H1 (cell line): ENCODE results near the gene BRD8. TPM values are rescaled to one million over a fixed set of nuclear protein-coding genes. Genes with fewer than 3 reads are reported as not detected.

Experiments
- CTCF ChIA-PET: fragments of 300-600 bp; sonication (Branson Sonifier 250); formaldehyde crosslinking; loops from one replicate; lab custom pipeline; 2021; ENCODE audit not compliant: partially characterized antibody; lab: Charles Lee
- POLR2A ChIA-PET: fragments of 300-600 bp; sonication (Branson Sonifier 250); formaldehyde crosslinking; loops from one replicate; lab custom pipeline; 2021; ENCODE audit warnings: inconsistent platforms; ENCODE audit not compliant: partially characterized antibody; lab: Charles Lee
- DNase-seq, 2 experiments: peaks; one replicate each; pipeline versions ENCODE4 v3.0.0 to v3.0.0-alpha.2; 2010 to 2022; ENCODE audit warnings: low spot score in 2 of 2, low read depth in 1 of 2, mixed read lengths in 1 of 2
- FAIRE-seq: peaks from 2 replicates; lab custom pipeline; 2011; peaks lifted over from hg19 to GRCh38; lab: Jason Lieb, UNC
- H2AFZ ChIP-seq: 2 replicates; pipeline ENCODE4 v1.8.1; 2012; ENCODE audit warnings: low read length, inconsistent platforms
- H2AK5ac ChIP-seq: 2 replicates; pipeline ENCODE4 v1.6.1; 2013; ENCODE audit warnings: low read depth, low read length
- H2BK120ac ChIP-seq: replicated peaks from 2 replicates; pipeline ENCODE3; 2013; ENCODE audit warnings: low read depth, low read length, inconsistent platforms
- H2BK12ac ChIP-seq: 2 replicates; pipeline ENCODE4 v1.6.1; 2013; ENCODE audit warnings: low read depth, low read length
- H2BK15ac ChIP-seq: 2 replicates; pipeline ENCODE4 v1.6.1; 2013; ENCODE audit warnings: low read length
- H2BK20ac ChIP-seq: 2 replicates; pipeline ENCODE4 v1.6.1; 2013; ENCODE audit warnings: low read length
- H2BK5ac ChIP-seq: 2 replicates; pipeline ENCODE4 v1.6.1; 2013; ENCODE audit warnings: low read depth, low read length
- H3K14ac ChIP-seq: 2 replicates; pipeline ENCODE4 v1.6.1; 2013; ENCODE audit warnings: inconsistent platforms; ENCODE audit not compliant: insufficient read length
- H3K18ac ChIP-seq: 2 replicates; pipeline ENCODE4 v1.6.1; 2013; ENCODE audit warnings: low read length; ENCODE audit errors: extremely low read depth
- H3K23ac ChIP-seq: 2 replicates; pipeline ENCODE4 v1.6.1; 2013; ENCODE audit warnings: inconsistent platforms; ENCODE audit not compliant: insufficient read length
- H3K23me2 ChIP-seq: 2 replicates; pipeline ENCODE4 v1.6.1; 2013; ENCODE audit warnings: low read depth, low read length
- H3K27ac ChIP-seq: 2 replicates; pipeline ENCODE4 v1.6.1; 2011; ENCODE audit warnings: low read depth, low read length, inconsistent platforms
- H3K27me3 ChIP-seq, 4 experiments: replicated peaks in 1 of 4; 1 replicate in 1 of 4; 2 replicates in 3 of 4; pipeline versions ENCODE4 v1.6.1 to v1.8.1; 2011 to 2013; ENCODE audit warnings: low read length in 3 of 4, mild to moderate bottlenecking in 3 of 4, inconsistent platforms in 2 of 4, mixed read lengths in 2 of 4, moderate library complexity in 1 of 4; ENCODE audit not compliant: control insufficient read depth in 3 of 4, insufficient read depth in 3 of 4; ENCODE audit errors: extremely low read depth in 1 of 4
- H3K36me3 ChIP-seq, 4 experiments: 2 replicates each; pipeline versions ENCODE4 v1.6.1 to v1.8.1; 2011 to 2013; ENCODE audit warnings: mild to moderate bottlenecking in 4 of 4, low read length in 3 of 4, moderate library complexity in 2 of 4, control low read depth in 1 of 4, inconsistent platforms in 1 of 4; ENCODE audit not compliant: insufficient read depth in 4 of 4, control insufficient read depth in 2 of 4
- H3K4ac ChIP-seq: replicated peaks from 2 replicates; pipeline ENCODE3; 2013; ENCODE audit warnings: low read length, low read depth, mixed read lengths, inconsistent platforms; ENCODE audit not compliant: insufficient read length
- H3K4me1 ChIP-seq, 4 experiments: replicated peaks in 1 of 4; 1 replicate in 1 of 4; 2 replicates in 3 of 4; pipeline versions ENCODE4 v1.6.1 to v1.8.1; 2011 to 2013; ENCODE audit warnings: low read length in 3 of 4, inconsistent platforms in 2 of 4, mixed read lengths in 1 of 4; ENCODE audit not compliant: insufficient read depth in 4 of 4, control insufficient read depth in 3 of 4
- H3K4me2 ChIP-seq, 2 experiments: 2 replicates each; pipeline versions ENCODE4 v1.6.1 to v1.8.1; 2011 to 2013; ENCODE audit warnings: low read depth in 2 of 2, low read length in 2 of 2, control low read depth in 1 of 2, inconsistent platforms in 1 of 2, mild to moderate bottlenecking in 1 of 2; ENCODE audit not compliant: insufficient read depth in 1 of 2
- H3K4me3 ChIP-seq, 4 experiments: fragments of 200-600, 300-600 bp in 1 of 4; sonication (generic), shearing (Covaris generic), sonication (Bioruptor Twin) in 1 of 4; 2 replicates each; pipeline versions ENCODE4 v1.5.1 to v1.8.1; 2011 to 2016; ENCODE audit warnings: low read length in 4 of 4, low read depth in 3 of 4, control low read depth in 2 of 4, inconsistent platforms in 2 of 4, mild to moderate bottlenecking in 2 of 4, mixed read lengths in 1 of 4, moderate library complexity in 1 of 4; ENCODE audit not compliant: insufficient read depth in 2 of 4; ENCODE audit errors: extremely low read depth in 1 of 4
- H3K56ac ChIP-seq: replicated peaks from 2 replicates; pipeline ENCODE3; 2013; ENCODE audit warnings: low read depth, mild to moderate bottlenecking, mixed read lengths, low read length, inconsistent platforms; ENCODE audit not compliant: insufficient read length
- H3K79me1 ChIP-seq: 2 replicates; pipeline ENCODE4 v1.6.1; 2013; ENCODE audit warnings: low read depth, low read length, control low read depth
- H3K79me2 ChIP-seq, 2 experiments: 2 replicates each; pipeline versions ENCODE4 v1.6.1 to v1.8.1; 2012 to 2013; ENCODE audit warnings: low read length in 2 of 2, mild to moderate bottlenecking in 2 of 2, inconsistent platforms in 1 of 2; ENCODE audit not compliant: insufficient read depth in 2 of 2, control insufficient read depth in 1 of 2
- H3K9ac ChIP-seq, 4 experiments: replicated peaks in 1 of 4; 1 replicate in 1 of 4; 2 replicates in 3 of 4; pipeline versions ENCODE4 v1.6.1 to v1.8.1; 2011 to 2013; ENCODE audit warnings: low read depth in 3 of 4, low read length in 3 of 4, control low read depth in 2 of 4, mild to moderate bottlenecking in 2 of 4, moderate library complexity in 2 of 4, inconsistent platforms in 1 of 4; ENCODE audit errors: extremely low read depth in 1 of 4
- H3K9me3 ChIP-seq, 2 experiments: 2 replicates each; pipeline versions ENCODE4 v1.6.1 to v1.8.1; 2012 to 2013; ENCODE audit warnings: mild to moderate bottlenecking in 2 of 2, moderate library complexity in 2 of 2, control low read depth in 1 of 2, inconsistent platforms in 1 of 2, low read depth in 1 of 2, low read length in 1 of 2, mixed read lengths in 1 of 2; ENCODE audit not compliant: insufficient read depth in 2 of 2
- H4K20me1 ChIP-seq, 2 experiments: replicated peaks in 1 of 2; 2 replicates each; pipeline versions ENCODE3 to v1.8.1; 2011 to 2013; ENCODE audit warnings: inconsistent platforms in 2 of 2, low read length in 2 of 2, mild to moderate bottlenecking in 1 of 2; ENCODE audit not compliant: insufficient read depth in 2 of 2, control insufficient read depth in 1 of 2
- H4K5ac ChIP-seq: 2 replicates; pipeline ENCODE4 v1.6.1; 2013; ENCODE audit warnings: low read length, low read depth, mixed read lengths, inconsistent platforms; ENCODE audit not compliant: insufficient read length
- H4K8ac ChIP-seq: 2 replicates; pipeline ENCODE4 v1.8.0; 2013; ENCODE audit warnings: mild to moderate bottlenecking, moderate library complexity, low read length, inconsistent platforms; ENCODE audit not compliant: insufficient read depth; ENCODE audit errors: extremely low read depth
- H4K91ac ChIP-seq: replicated peaks from 2 replicates; pipeline ENCODE3; 2013; ENCODE audit warnings: low read length, mixed read lengths, inconsistent platforms; ENCODE audit not compliant: insufficient read length
- CEBPB ChIP-seq: IDR thresholded peaks from 2 replicates; pipeline ENCODE4 v1.6.1; 2012; ENCODE audit warnings: low read depth, low read length
- CHD1 ChIP-seq: IDR thresholded peaks from 2 replicates; pipeline ENCODE4 v1.6.1; 2012; ENCODE audit warnings: low read depth, low read length, improper control_type of control experiment
- KDM5A ChIP-seq: fragments of 200-600 bp; IDR thresholded peaks from 2 replicates; pipeline ENCODE4 v1.7.1; 2012; ENCODE audit warnings: mild to moderate bottlenecking, low read length, inconsistent platforms, mixed read lengths
- MAX ChIP-seq: IDR thresholded peaks from 2 replicates; pipeline ENCODE4 v1.6.1; 2012; ENCODE audit warnings: inconsistent platforms
- NRF1 ChIP-seq: IDR thresholded peaks from 2 replicates; pipeline ENCODE4 v1.6.1; 2011; ENCODE audit warnings: mild to moderate bottlenecking, low read depth, low read length, improper control_type of control experiment
- RBBP5 ChIP-seq: IDR thresholded peaks from 2 replicates; pipeline ENCODE4 v1.7.1; 2012; ENCODE audit warnings: low read depth, mild to moderate bottlenecking, inconsistent platforms, low read length, moderate library complexity, borderline replicate concordance
- RFX5 ChIP-seq: IDR thresholded peaks from 2 replicates; pipeline ENCODE4 v1.6.1; 2011; ENCODE audit warnings: low read depth, low read length, improper control_type of control experiment, borderline replicate concordance
- RXRA ChIP-seq: IDR thresholded peaks from 2 replicates; pipeline ENCODE4 v1.6.1; 2011; ENCODE audit warnings: low read depth, mild to moderate bottlenecking, low read length, moderate library complexity; ENCODE audit not compliant: insufficient read depth
- SRF ChIP-seq: IDR thresholded peaks from 2 replicates; pipeline ENCODE4 v1.6.1; 2011; ENCODE audit warnings: mild to moderate bottlenecking, low read depth, low read length, moderate library complexity
- USF2 ChIP-seq: IDR thresholded peaks from 2 replicates; pipeline ENCODE4 v1.6.1; 2011; ENCODE audit warnings: low read length, improper control_type of control experiment
- WGBS, 2 experiments: shearing (Covaris generic) in 1 of 2; methylation state at CpG; one replicate each; pipeline versions ENCODE4 v1.1.6 to v1.1.7; 2013 to 2015; ENCODE audit warnings: low lambda C conversion rate in 2 of 2, mixed read lengths in 2 of 2, inconsistent platforms in 1 of 2, low coverage in 1 of 2, missing lambda C conversion rate in 1 of 2; ENCODE audit not compliant: insufficient replicate concordance in 2 of 2, insufficient coverage in 1 of 2, insufficient read length in 1 of 2; ENCODE audit errors: extremely low coverage in 1 of 2, missing lambda C conversion rate in 1 of 2; 5-methylcytosine and 5-hydroxymethylcytosine counted together
- polyA plus RNA-seq, 7 experiments: library from polyadenylated mRNA; depleted of rRNA in 3 of 7; stranded (reverse) in 5 of 7; unstranded in 2 of 7; fragments of >200 nt in 5 of 7; fragments of 200-250 nt in 2 of 7; gene quantifications; 1 replicate in 5 of 7; 2 replicates in 1 of 7; 4 replicates in 1 of 7; pipeline versions ENCODE4 v1.2.1 to v1.2.3, GENCODE V29; 2011 to 2013; ENCODE audit warnings: missing spikeins in 2 of 7, mixed read lengths in 2 of 7
- total RNA-seq: library from RNA; stranded (reverse); fragmentation: NEBNext Ultra II Directional; extraction: Animal tissue kit (Norgen Biotek cat#: 25700); gene quantifications from 2 replicates; pipeline ENCODE4 v1.2.1, GENCODE V29; 2021

The BRD8 gene
- total and polyA plus RNA-seq, 2 of the 8 experiments (the other 6 are each of a cell fraction or from before 2014, with no cell fraction given), result 37.8 to 75.8 TPM

- H4K5ac ChIP-seq, result no peak overlapping the region
- no peak overlapping the region for H2BK12ac ChIP-seq
- no peak overlapping the region for H4K8ac ChIP-seq
- H4K20me1 ChIP-seq, result no peaks in the 10 kb centered on the region
- H2BK20ac ChIP-seq, result no peak overlapping the region
- no peak for FAIRE-seq
- no peak for TF ChIP-seq MAX
- no peak for TF ChIP-seq NRF1
- TF ChIP-seq SRF, result no peak
- TF ChIP-seq RFX5, result no peak
- TF ChIP-seq RBBP5, result no peak
- no peak for TF ChIP-seq RXRA
- no peak for TF ChIP-seq KDM5A
- TF ChIP-seq CHD1, result no peak
- no peak for TF ChIP-seq USF2
- TF ChIP-seq CEBPB, result no peak
- TF ChIP-seq, all 59 proteins: peak for 0
- no peak overlapping the region for H3K4me2 ChIP-seq
- no peaks in the 10 kb centered on the region for H3K79me1 ChIP-seq
- H3K27me3 ChIP-seq, result no peaks in the 10 kb centered on the region
- no peak overlapping the region for H3K14ac ChIP-seq
- H2BK120ac ChIP-seq, result no peak overlapping the region
- no peaks in the 10 kb centered on the region for H3K9me3 ChIP-seq
- H4K91ac ChIP-seq, result no peak overlapping the region
- H3K23me2 ChIP-seq, result no peaks in the 10 kb centered on the region
- H3K56ac ChIP-seq, result no peak overlapping the region
- ChIA-PET POLR2A (interaction anchor here (0.9 kb wide), 1 partner anchor 376 kb away, joined by 3 read pairs; the partner anchor contains the start of gene HNRNPA0), CTCF (interaction anchor here (0.7 to 8.4 kb wide), 6 partner anchors 19 to 219 kb away, joined by 3 to 288 read pairs (median 6); partner anchors contain the start of gene WNT8A)
- H3K23ac ChIP-seq, result no peak overlapping the region
- H3K9ac ChIP-seq, result no peak overlapping the region
- H3K4me3 ChIP-seq, result no peak overlapping the region
- no peak overlapping the region for H3K18ac ChIP-seq
- no peaks in the 10 kb centered on the region; a peak in 1 of 7 replicates for H3K4me1 ChIP-seq
- no peaks in the 10 kb centered on the region for H3K36me3 ChIP-seq
- DNase-seq, result no peak
- no peaks in the 10 kb centered on the region for H3K79me2 ChIP-seq
- WGBS, 2 experiments, result 95% methylated on average over 6 of the region's 6 CpGs; no CpG with 5 or more reads in 1 of the 2 experiments
- no peak overlapping the region for H2BK15ac ChIP-seq
- H3K4ac ChIP-seq, result no peak overlapping the region
- H2AFZ ChIP-seq, result no peak overlapping the region
- H2BK5ac ChIP-seq, result no peak overlapping the region
- no peak overlapping the region for H3K27ac ChIP-seq
- H2AK5ac ChIP-seq, result no peak overlapping the region
Measured at GRCh38 chr5:138129347-138129746, 49.1 kb downstream of the BRD8 start.
